Left cardiac atrium (tissue), 4 donors: Measurements from ENCODE around the gene LINC00305. TPM values are rescaled to one million over a fixed set of nuclear protein-coding genes. Genes with fewer than 3 reads are reported as not detected.

Source experiments
- ATAC-seq, 2 donors: fragments of 200-7000 bp; cut with Tn5 transposase; one replicate each; pipeline ENCODE4 v1.9.1; 2020; ENCODE audit warnings: mild to moderate bottlenecking in 2 of 2, moderate library complexity in 2 of 2
- DNase-seq: peaks from one replicate; pipeline ENCODE4 v3.0.0-alpha.2; 2020
- intact Hi-C, 2 donors: fragments of 100-400 bp; cut with DNase I; formaldehyde crosslinking; loops; one replicate each; pipeline versions ENCODE4 v1.14.1 to v1.15.1; 2022 to 2023
- total RNA-seq, 2 donors: library from RNA; stranded (reverse); fragmentation: NEBNext Ultra II Directional; extraction: Animal tissue kit (Norgen Biotek cat#: 25700); gene quantifications; one replicate each; pipeline ENCODE4 v1.2.1, GENCODE V29; 2021
- donor health status: DM: no; HTN: yes; CAD: no.
- donor health status: DM: no; HTN: yes; CAD: no; lungs with severe emphysema.
- donor health status: DM: yes; HTN: yes; CAD: no.
- donor health status: Dilated cardiomyopathy.

The LINC00305 gene
- total RNA-seq, 2 donors from 2014 or later = not detected

DNA sequence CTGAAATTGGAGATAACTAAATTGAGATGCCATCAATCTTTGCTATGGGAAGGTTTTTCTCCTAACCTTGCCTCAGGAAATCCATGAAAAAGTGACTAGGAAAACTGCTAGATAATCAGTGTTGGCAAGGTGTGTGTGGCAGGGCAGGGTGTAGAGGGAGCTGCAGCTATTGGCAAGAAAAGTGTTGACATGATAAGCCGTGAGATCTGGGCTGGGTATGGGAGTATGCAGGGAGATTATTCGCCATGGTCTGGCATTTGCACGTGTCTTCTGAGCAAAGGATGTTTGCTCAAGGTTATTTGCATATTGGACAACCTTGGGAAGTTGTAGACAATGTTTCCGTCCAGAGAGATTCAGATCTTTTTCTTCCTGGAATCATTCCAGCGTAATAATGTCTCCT, 104.3 kb downstream of the LINC00305 start:
- ATAC-seq = no peak
- intact Hi-C loops = no loop called here
- no peak for DNase-seq

DNA sequence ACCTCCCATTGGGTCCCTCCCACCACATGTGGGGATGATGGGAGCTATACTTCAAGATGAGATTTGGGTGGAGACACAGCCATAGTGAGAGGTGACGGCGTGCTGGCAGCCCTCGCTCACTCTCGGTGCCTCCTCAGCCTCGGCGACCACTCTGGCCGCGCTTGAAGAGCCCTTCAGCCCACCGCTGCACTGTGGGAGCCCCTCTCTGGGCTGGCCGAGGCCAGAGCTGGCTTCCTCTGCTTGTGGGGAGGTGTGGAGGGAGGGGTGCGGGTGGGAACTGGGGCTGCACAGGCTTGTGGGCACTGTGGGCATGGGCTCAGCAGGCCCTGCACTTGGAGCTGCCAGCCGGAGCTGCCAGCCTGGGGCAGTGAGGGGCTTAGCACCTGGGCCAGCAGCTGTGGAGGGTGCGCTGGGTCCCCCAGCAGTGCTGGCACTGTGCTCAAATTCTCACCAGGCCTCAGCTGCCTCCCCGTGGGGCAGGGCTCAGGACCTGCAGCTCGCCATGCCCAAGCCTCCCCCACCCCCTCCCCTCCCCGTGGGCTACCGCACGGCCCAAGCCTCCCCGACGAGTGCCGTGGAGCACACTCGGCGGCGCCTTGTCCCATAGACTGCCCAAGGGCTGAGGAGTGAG, 106.0 kb downstream of the LINC00305 start:
- ATAC-seq (no peak), DNase-seq (no peak)
- intact Hi-C loops = no loop called here

- intact Hi-C loops = no loop called here
- DNase-seq (no peak), ATAC-seq (no peak)
Measured at GRCh38 chr18:64037812-64038414, 111.0 kb downstream of the LINC00305 start.

- ATAC-seq (no peak), DNase-seq (no peak)
- intact Hi-C loops = no loop called here
Measured at GRCh38 chr18:64032312-64032711, 116.6 kb downstream of the LINC00305 start.

DNA sequence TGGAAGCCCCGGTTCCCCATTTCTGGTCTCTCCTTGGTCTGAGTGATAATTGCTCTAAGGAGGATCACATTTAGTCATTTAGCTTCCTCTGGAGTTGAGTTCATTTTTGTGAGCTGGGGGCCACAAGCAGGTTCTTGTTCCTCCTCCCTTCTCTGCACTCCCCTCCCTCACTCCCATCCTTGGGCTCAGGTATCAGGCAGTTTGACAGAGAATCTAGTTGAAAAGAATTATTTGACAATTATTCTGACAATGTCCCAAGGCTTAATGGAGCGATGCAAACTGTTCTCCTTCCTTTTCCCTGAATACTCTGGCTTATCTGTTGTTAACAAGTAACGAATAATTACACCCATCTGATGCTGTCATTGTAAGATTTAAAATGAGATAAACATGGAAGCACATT, 117.5 kb downstream of the LINC00305 start:
- DNase-seq = no peak
- intact Hi-C loops = no loop called here

More for the DNA sequence above, 117.5 kb downstream of the LINC00305 start:
- ATAC-seq = no peak

Other genes with a start within 250 kb of the LINC00305 start
- not detected for gene SERPINB10, start 241.1 kb downstream of the LINC00305 start, total RNA-seq
- gene HMSD, start 199.8 kb downstream of the LINC00305 start, total RNA-seq = under 1 TPM in 1 of 2 donors, not detected in 1; 0.09 TPM
- 10 to 100 TPM in 1 of 2 donors, 1 to 10 TPM in 1; 3.5 to 10.8 TPM for gene SERPINB8, start 179.0 kb downstream of the LINC00305 start, total RNA-seq